Measurements from ENCODE around the gene RCAN3. TPM values are rescaled to one million over a fixed set of nuclear protein-coding genes. Genes with fewer than 3 reads are reported as not detected.

Gene RCAN3
- total RNA-seq, 1 donor from 2014 or later: 24.9 TPM

GRCh38 chr1:24500448-24501048, 2.1 kb upstream of the RCAN3 start:
- Mint-ChIP-seq H3K27ac (ENCODE audit: unreplicated experiment) (no peak overlapping the region), H3K36me3 (ENCODE audit: low read depth, unreplicated experiment) (peaks cover 8% of the 10 kb centered on the region), H3K27me3 (ENCODE audit: unreplicated experiment) (peaks cover 7% of the 10 kb centered on the region), H3K4me1 (ENCODE audit: unreplicated experiment) (peaks cover 25% of the 10 kb centered on the region), H3K4me3 (ENCODE audit: unreplicated experiment) (no peak overlapping the region), H3K9me3 (ENCODE audit: unreplicated experiment) (no peaks in the 10 kb centered on the region)
- TF ChIP-seq CTCF (IDR thresholded peaks at IDR 0.05; ENCODE audit: unreplicated experiment): no peak
- no peak for DNase-seq (ENCODE audit: low spot score)

DNA sequence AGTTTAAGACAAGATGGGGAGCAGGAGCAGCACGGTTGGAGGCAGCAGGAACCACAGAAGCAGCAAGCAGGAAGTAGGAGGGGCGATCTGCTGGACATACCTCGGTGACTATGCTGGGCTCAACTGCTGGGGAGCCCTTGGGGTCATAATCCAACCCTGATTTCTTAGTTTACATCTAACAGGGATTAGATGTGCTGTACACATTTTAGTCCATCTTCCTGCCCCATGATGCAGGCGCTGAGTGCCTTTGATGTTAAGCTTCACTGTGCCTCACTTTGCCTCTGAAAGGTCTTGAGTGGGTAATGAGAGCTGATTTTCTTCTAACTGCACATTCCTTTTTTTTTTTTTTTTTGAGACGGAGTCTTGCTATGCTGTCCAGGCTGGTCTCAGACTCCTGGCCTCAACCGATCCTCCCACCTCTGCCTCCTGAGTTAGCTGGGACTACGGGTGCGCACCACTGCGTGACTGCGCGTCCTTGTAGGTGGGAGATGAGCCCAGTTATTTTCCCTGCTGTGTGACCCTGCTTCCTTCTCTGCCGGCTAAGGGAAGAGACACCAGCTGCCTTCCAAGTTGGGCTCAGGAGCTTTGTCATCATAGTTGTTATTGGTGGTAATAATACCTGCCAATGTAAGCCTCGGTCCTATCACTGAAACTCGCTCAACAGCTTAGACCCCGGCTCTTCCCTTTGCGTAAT, 1.1 kb upstream of the RCAN3 start:
- TF ChIP-seq CTCF (IDR thresholded peaks at IDR 0.05; ENCODE audit: unreplicated experiment): no peak
- peak overlapping the region; percentile 72 for H3K27ac Mint-ChIP-seq (ENCODE audit: unreplicated experiment)
- H3K27me3 Mint-ChIP-seq (ENCODE audit: unreplicated experiment): peaks cover 7% of the 10 kb centered on the region

DNA sequence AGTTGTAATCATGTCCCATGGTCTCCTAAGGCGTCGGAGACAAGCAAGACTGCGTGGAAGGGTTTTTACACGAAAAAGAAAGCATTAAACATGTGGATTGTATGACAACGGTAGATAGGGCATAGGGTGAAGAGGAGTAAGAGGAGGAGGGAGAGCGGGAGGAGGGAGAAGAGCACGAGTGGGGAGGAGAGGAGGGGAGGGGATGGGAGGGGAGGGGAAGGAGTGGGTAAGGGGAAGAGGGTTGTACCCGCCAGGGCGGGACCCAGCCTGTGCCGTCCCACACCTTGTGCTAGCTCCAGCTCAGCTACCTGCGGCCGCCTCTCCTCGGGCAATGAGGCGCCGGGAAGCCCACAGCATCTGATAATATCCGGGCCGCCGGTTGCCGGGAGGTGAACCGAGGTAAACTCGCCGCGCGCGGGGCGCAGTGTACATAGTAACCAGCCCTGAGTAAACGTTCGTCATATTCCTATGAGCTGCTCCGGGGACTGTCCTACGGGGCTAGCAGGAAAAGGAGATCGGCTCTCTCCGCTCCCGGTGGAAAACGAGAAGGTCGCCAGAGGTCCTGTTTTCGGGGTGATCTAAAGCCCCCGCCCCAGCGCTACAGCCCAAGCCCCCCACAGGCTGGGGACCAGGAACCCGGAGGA, 449 bp upstream of the RCAN3 start:
- H3K27me3 Mint-ChIP-seq (ENCODE audit: unreplicated experiment): peaks cover 7% of the 10 kb centered on the region
- TF ChIP-seq CTCF (IDR thresholded peaks at IDR 0.05; ENCODE audit: unreplicated experiment): no peak
- H3K27ac Mint-ChIP-seq (ENCODE audit: unreplicated experiment): no peak overlapping the region
- DNase-seq (ENCODE audit: low spot score): peak; percentile 57
- peaks cover 8% of the 10 kb centered on the region for H3K36me3 Mint-ChIP-seq (ENCODE audit: low read depth, unreplicated experiment)
- peaks cover 34% of the 10 kb centered on the region for H3K4me1 Mint-ChIP-seq (ENCODE audit: unreplicated experiment)
- no peaks in the 10 kb centered on the region for H3K9me3 Mint-ChIP-seq (ENCODE audit: unreplicated experiment)
- H3K4me3 Mint-ChIP-seq (ENCODE audit: unreplicated experiment): peak overlapping the region; percentile 88

More for the DNA sequence above, 1.1 kb upstream of the RCAN3 start:
- Mint-ChIP-seq H3K4me1 (ENCODE audit: unreplicated experiment) (peaks cover 27% of the 10 kb centered on the region), H3K36me3 (ENCODE audit: low read depth, unreplicated experiment) (peaks cover 8% of the 10 kb centered on the region), H3K4me3 (ENCODE audit: unreplicated experiment) (peak overlapping the region; percentile 88), H3K9me3 (ENCODE audit: unreplicated experiment) (no peaks in the 10 kb centered on the region)
- peak; percentile 12 for DNase-seq (ENCODE audit: low spot score)

- no peak for TF ChIP-seq CTCF (IDR thresholded peaks at IDR 0.05; ENCODE audit: unreplicated experiment)
- Mint-ChIP-seq H3K4me1 (ENCODE audit: unreplicated experiment) (peaks cover 43% of the 10 kb centered on the region), H3K36me3 (ENCODE audit: low read depth, unreplicated experiment) (peaks cover 8% of the 10 kb centered on the region), H3K4me3 (ENCODE audit: unreplicated experiment) (peak overlapping the region; percentile 100), H3K9me3 (ENCODE audit: unreplicated experiment) (no peaks in the 10 kb centered on the region), H3K27me3 (ENCODE audit: unreplicated experiment) (peaks cover 7% of the 10 kb centered on the region), H3K27ac (ENCODE audit: unreplicated experiment) (peak overlapping the region; percentile 97)
- peak; percentile 9 for DNase-seq (ENCODE audit: low spot score)
Observed at GRCh38 chr1:24503059-24503751, 569 bp downstream of the RCAN3 start.

Data from endothelial cell (in vitro differentiated cells).